GM19324 (cell line): ENCODE results near the gene LAMA1.

Experiments
- ATAC-seq: cut with Tn5 transposase; IDR thresholded peaks from one replicate; pipeline ENCODE4 v1.9.1; 2021; ENCODE audit warnings: mild to moderate bottlenecking, moderate library complexity; ENCODE audit not compliant: unreplicated experiment, low FRiP score

LAMA1 gene

GRCh38 chr18:7062811-7063210 lies 54.8 kb downstream of the LAMA1 start:
- no peak for ATAC-seq

- no peak for ATAC-seq
Observed at GRCh38 chr18:7062236-7062635, 55.4 kb downstream of the LAMA1 start.

GRCh38 chr18:7059276-7059675 lies 58.3 kb downstream of the LAMA1 start:
- ATAC-seq, result no peak

GRCh38 chr18:7056026-7056425 lies 61.6 kb downstream of the LAMA1 start:
- no peak for ATAC-seq

- ATAC-seq, result no peak
Observed at GRCh38 chr18:7049951-7050350, 67.6 kb downstream of the LAMA1 start.

GRCh38 chr18:7048081-7048480 lies 69.5 kb downstream of the LAMA1 start:
- no peak for ATAC-seq

- no peak for ATAC-seq
Observed at GRCh38 chr18:7047336-7047735, 70.3 kb downstream of the LAMA1 start.

GRCh38 chr18:7038330-7038851 lies 79.2 kb downstream of the LAMA1 start:
- ATAC-seq, result no peak

- ATAC-seq, result no peak
Observed at GRCh38 chr18:7037470-7037869, 80.1 kb downstream of the LAMA1 start.

GRCh38 chr18:7035807-7036206 lies 81.8 kb downstream of the LAMA1 start:
- no peak for ATAC-seq

GRCh38 chr18:7034924-7035323 lies 82.7 kb downstream of the LAMA1 start:
- ATAC-seq, result no peak

GRCh38 chr18:7032537-7032936 lies 85.1 kb downstream of the LAMA1 start:
- ATAC-seq, result no peak

- ATAC-seq, result no peak
Observed at GRCh38 chr18:7028625-7029024, 89.0 kb downstream of the LAMA1 start.

- no peak for ATAC-seq
Observed at GRCh38 chr18:7025194-7025593, 92.4 kb downstream of the LAMA1 start.

GRCh38 chr18:7023581-7023980 lies 94.0 kb downstream of the LAMA1 start:
- no peak for ATAC-seq

GRCh38 chr18:7023063-7023580 lies 94.5 kb downstream of the LAMA1 start:
- no peak for ATAC-seq

GRCh38 chr18:7021994-7022840 lies 95.4 kb downstream of the LAMA1 start:
- no peak for ATAC-seq

- no peak for ATAC-seq
Observed at GRCh38 chr18:7020995-7021777, 96.4 kb downstream of the LAMA1 start.

GRCh38 chr18:7017013-7017412 lies 100.6 kb downstream of the LAMA1 start:
- no peak for ATAC-seq

- no peak for ATAC-seq
Observed at GRCh38 chr18:7011142-7011541, 106.5 kb downstream of the LAMA1 start.

- ATAC-seq, result no peak
Observed at GRCh38 chr18:7004009-7004408, 113.6 kb downstream of the LAMA1 start.
